ENCODE measurements around the gene TP53I3.

- TF ChIP-seq CTCF (conservative IDR thresholded peaks at IDR 0.05 in 1 of 2, IDR thresholded peaks at IDR 0.05 in 1 of 2; ENCODE audit: low read depth in 1 of 2, low read length in 2 of 2) (no peak), EZH2 (IDR thresholded peaks at IDR 0.05; ENCODE audit: low read length, missing control alignments) (no peak)
These were observed 30.1 kb downstream of the TP53I3 start for GRCh38 chr2:24054366-24055010.

All from fibroblast of lung (primary cell).